Chondrocyte (in vitro differentiated cells): ENCODE results near the gene LMAN2. TPM values are rescaled to one million over a fixed set of nuclear protein-coding genes. Genes with fewer than 3 reads are reported as not detected.

ENCODE experiments used
- DNase-seq: peaks from one replicate; pipeline ENCODE4 v3.0.0; 2021; ENCODE audit warnings: mixed read lengths, low spot score
- H3K27ac Mint-ChIP-seq: one replicate; pipeline ENCODE4 v1.8.0; 2021; ENCODE audit warnings: mild to moderate bottlenecking, moderate library complexity, mixed read lengths; ENCODE audit not compliant: unreplicated experiment
- H3K27me3 Mint-ChIP-seq: 2 replicates; pipeline ENCODE4 v1.8.0; 2021; ENCODE audit warnings: low read depth, mixed read lengths
- H3K36me3 Mint-ChIP-seq: 2 replicates; pipeline ENCODE4 v1.8.0; 2021; ENCODE audit warnings: low read depth, mixed read lengths
- H3K4me1 Mint-ChIP-seq: 2 replicates; pipeline ENCODE4 v1.8.0; 2021; ENCODE audit warnings: low read depth, mild to moderate bottlenecking, mixed read lengths
- H3K4me3 Mint-ChIP-seq: one replicate; pipeline ENCODE4 v1.8.0; 2021; ENCODE audit warnings: mild to moderate bottlenecking, moderate library complexity, mixed read lengths; ENCODE audit not compliant: unreplicated experiment
- H3K9me3 Mint-ChIP-seq: 2 replicates; pipeline ENCODE4 v1.8.0; 2021; ENCODE audit warnings: low read depth, mixed read lengths
- total RNA-seq: library from RNA; stranded (reverse); gene quantifications from 3 replicates; pipeline ENCODE4 v1.2.1, GENCODE V29; 2021
- TF ChIP-seq, protein P1 (sequence below): fragments of 200-600 bp; sonication (generic); IDR thresholded peaks from 2 replicates; pipeline ENCODE4 v1.5.0; 2021; ENCODE audit warnings: antibody characterized with exemption, mild to moderate bottlenecking, moderate library complexity

Gene LMAN2
- total RNA-seq, 1 donor from 2014 or later, result 83.4 TPM

DNA sequence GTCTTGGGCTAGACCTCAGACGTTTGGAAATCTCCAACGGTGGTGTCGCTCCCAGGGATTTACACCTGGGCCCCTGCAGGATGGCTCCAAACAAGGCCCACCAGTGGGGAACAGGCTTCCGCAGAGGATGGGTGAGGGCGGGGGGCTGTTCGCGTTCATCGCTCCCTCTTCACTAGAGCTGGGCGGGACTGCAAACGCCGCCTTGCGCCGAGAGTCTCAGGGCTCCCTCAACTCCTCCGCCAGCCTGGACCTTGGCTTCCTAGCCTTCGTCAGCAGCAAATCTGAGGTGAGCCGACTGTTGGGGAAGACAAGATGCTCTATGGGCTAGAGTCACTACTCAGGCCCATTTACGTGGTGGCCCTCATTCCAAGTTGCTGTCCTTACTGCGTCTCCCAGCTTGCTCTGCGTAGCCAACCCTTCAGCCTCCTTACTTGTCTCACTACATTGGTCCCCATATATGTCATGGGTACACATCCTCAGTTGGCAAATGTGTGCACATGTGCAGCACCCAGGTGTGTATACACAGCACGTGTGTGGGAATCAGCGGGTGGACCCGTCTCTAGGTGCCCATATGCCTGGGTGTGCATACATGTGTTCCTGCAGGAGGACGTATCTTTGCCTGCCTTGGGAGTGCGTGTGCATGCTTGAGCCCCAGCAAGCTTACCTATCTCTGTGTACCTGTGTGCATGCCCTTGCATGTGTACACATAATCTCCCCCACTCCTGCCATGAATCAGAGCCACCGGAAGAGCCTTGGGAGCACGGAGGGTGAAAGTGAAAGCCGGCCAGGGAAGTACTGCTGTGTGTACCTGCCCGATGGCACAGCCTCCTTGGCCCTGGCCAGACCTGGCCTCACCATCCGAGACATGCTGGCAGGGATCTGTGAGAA lies 16.8 kb upstream of the LMAN2 start:
- no peaks in the 10 kb centered on the region for H3K9me3 Mint-ChIP-seq
- no peaks in the 10 kb centered on the region for H3K36me3 Mint-ChIP-seq
- H3K4me3 Mint-ChIP-seq, result no peak overlapping the region
- no peaks in the 10 kb centered on the region for H3K27me3 Mint-ChIP-seq
- TF ChIP-seq, protein P1, sequence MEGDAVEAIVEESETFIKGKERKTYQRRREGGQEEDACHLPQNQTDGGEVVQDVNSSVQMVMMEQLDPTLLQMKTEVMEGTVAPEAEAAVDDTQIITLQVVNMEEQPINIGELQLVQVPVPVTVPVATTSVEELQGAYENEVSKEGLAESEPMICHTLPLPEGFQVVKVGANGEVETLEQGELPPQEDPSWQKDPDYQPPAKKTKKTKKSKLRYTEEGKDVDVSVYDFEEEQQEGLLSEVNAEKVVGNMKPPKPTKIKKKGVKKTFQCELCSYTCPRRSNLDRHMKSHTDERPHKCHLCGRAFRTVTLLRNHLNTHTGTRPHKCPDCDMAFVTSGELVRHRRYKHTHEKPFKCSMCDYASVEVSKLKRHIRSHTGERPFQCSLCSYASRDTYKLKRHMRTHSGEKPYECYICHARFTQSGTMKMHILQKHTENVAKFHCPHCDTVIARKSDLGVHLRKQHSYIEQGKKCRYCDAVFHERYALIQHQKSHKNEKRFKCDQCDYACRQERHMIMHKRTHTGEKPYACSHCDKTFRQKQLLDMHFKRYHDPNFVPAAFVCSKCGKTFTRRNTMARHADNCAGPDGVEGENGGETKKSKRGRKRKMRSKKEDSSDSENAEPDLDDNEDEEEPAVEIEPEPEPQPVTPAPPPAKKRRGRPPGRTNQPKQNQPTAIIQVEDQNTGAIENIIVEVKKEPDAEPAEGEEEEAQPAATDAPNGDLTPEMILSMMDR, result no peak
- peaks cover 27% of the 10 kb centered on the region for H3K4me1 Mint-ChIP-seq
- DNase-seq, result no peak
- H3K27ac Mint-ChIP-seq, result no peak overlapping the region

- DNase-seq, result no peak
- Mint-ChIP-seq H3K4me1 (peaks cover 27% of the 10 kb centered on the region), H3K9me3 (no peaks in the 10 kb centered on the region), H3K36me3 (no peaks in the 10 kb centered on the region), H3K27ac (no peak overlapping the region), H3K4me3 (peak overlapping the region; percentile 88), H3K27me3 (no peaks in the 10 kb centered on the region)
- TF ChIP-seq, protein P1, result peak; percentile 36
These were observed 15.9 kb upstream of the LMAN2 start for GRCh38 chr5:177367323-177367848.

DNA sequence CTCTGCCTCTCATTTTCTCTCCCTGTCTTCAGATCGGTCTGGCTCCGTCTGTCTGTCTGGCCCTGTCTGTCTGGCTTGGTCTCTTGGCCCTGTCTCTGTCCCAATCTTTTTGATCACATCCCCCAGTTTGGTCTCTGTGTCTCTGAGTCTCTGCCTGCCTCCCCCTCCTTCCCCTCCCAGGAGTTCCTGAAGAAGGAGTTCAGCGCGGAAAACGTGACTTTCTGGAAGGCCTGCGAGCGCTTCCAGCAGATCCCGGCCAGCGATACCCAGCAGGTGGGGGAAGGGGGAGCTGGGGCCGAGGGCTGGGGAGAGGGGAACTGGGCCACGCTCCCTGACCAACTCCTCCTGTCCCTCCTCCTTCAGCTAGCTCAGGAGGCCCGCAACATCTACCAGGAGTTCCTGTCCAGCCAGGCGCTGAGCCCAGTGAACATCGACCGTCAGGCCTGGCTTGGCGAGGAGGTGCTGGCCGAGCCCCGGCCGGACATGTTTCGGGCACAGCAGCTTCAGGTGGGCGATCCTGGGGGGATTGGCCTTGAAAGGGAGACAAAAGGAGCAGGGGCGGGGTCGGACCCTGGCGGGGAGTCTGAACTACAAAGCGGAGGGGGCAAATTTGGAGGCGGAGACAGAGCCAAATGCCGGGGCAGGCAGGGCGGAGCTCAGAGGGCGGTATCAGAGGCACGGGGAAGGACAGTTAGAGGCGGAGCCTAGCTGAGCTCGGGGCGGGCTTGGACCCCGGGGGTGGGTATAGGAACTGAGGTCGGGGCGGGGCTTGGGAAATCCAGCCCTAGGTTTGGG lies 15.3 kb upstream of the LMAN2 start:
- Mint-ChIP-seq H3K4me1 (peaks cover 27% of the 10 kb centered on the region), H3K27me3 (no peaks in the 10 kb centered on the region), H3K36me3 (no peaks in the 10 kb centered on the region), H3K27ac (peak overlapping the region; percentile 97), H3K9me3 (no peaks in the 10 kb centered on the region), H3K4me3 (peak overlapping the region; percentile 88)
- TF ChIP-seq, protein P1, result no peak
- no peak for DNase-seq

- H3K27me3 Mint-ChIP-seq, result no peaks in the 10 kb centered on the region
- H3K9me3 Mint-ChIP-seq, result no peaks in the 10 kb centered on the region
- no peaks in the 10 kb centered on the region for H3K36me3 Mint-ChIP-seq
- DNase-seq, result no peak
- TF ChIP-seq, protein P1, result no peak
- H3K4me3 Mint-ChIP-seq, result peak overlapping the region; percentile 88
- peak overlapping the region; percentile 97 for H3K27ac Mint-ChIP-seq
- peaks cover 21% of the 10 kb centered on the region for H3K4me1 Mint-ChIP-seq
These were observed 14.5 kb upstream of the LMAN2 start for GRCh38 chr5:177365845-177366527.
